ENCODE results near the gene AGBL3.

The AGBL3 gene

GRCh38 chr7:134986363-134987251, at the start of gene AGBL3:
TSS of gene AGBL3 (plus strand) at chr7:134986508. CDS start at chr7:134987934, 1,426 bp downstream.
- peak; percentile 97 for DNase-seq

- DNase-seq, result no peak
Measured at GRCh38 chr7:134936893-134937510, 49.3 kb upstream of the AGBL3 start.

DNA sequence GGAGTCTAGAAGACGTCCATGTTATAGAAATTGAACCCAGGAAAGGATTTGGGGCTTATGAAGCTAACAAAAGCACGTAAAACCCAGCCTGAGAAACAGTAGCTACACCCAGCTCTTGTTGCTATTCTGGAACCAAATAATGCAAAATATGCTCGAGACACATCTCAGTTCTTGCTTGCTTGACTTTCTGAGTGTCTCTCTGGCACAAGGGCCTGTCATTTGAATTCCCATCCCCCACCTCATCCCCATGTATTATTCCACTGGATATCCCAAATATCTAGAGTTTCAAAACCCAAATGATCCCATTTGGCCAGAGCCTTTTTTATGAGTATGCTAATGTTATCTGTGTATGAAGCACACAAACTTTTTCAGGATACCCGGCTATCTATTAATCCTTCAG, 48.2 kb upstream of the AGBL3 start:
- DNase-seq, result no peak

DNA sequence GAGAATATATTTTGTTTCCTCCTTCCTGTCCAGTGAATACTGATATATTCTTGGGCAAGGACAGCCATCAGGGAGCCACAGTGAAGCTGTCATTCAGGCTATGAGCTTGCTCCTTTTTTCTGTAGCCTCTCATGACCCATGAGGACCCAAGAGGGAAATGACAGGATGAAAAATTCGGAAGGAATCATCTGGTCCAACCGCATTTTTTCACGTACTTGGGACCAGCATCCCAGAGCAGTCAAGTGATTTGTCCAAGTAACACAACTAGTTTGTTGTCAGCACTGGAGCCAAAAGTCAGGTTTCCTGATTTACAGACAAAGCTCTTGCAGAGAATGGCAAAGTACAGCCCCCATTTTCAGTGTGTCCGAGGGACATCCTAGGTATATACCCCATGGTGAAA, 47.2 kb upstream of the AGBL3 start:
- no peak for DNase-seq

GRCh38 chr7:134940729-134941128, 45.6 kb upstream of the AGBL3 start:
- no peak for DNase-seq

DNA sequence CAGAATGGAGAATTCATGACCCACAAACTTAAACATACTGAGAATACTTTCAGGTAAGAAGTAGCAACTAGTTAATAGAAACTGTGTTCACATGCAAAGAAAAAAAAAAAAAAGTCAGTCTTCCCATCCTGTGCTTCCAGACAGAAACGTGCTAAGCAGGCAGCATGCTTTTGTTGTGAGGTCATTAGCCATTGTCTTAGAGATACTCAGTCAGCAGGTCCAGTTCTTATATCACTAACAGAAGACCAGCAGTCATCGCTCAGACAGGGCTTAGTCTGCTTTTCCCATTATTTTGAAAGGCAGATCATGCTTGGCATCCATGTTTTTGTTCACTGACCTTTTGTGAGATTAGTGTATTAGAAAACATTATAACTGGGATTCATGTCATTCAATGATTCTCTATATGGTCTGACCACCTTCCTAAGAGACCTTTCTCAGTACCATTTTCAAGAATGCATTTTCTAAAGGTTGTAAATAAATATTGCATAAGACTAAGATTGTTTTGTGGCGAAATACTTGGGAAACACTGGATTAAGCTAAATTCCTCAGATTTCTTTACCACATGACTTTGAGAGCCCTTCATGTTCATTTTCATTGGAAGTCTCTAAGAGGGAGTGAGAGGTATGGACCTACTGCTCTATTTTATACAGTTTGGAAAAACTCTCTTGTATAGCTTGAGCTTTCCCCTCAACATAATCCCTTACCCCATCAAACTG, 45.0 kb upstream of the AGBL3 start:
- no peak for DNase-seq

GRCh38 chr7:134941952-134942351, 44.4 kb upstream of the AGBL3 start:
- no peak for DNase-seq

GRCh38 chr7:134942690-134943466, 43.4 kb upstream of the AGBL3 start:
- no peak for DNase-seq

DNA sequence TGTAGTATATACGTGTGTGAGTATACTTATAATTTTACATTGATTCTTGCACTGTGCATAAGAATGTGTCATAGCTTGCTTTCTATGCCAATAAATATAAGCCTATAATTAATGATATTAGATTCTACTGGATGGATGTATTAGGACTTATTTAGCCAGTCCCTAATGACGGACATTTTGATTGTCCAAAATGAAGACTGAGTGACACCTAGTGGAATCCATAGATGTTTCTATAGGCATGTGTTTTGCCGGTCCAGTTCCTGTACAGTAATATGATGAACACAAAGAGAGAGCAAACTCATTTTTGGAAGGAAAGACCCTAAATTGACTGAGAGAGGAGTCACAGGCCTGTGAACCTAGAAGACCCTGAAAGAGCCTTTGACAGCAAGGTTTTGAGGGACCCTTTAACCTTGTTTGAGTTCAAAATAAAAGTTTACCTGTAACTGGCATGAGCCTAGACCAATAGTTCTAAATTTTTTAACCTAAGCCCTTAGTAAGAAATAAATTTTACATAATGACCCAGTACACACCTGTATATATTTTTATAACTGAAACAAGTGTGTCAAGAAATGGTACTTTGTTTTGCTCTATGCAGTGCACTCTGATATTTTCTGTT, 42.4 kb upstream of the AGBL3 start:
- DNase-seq, result peak; percentile 9

- DNase-seq, result no peak
Measured at GRCh38 chr7:134945691-134946090, 40.6 kb upstream of the AGBL3 start.

DNA sequence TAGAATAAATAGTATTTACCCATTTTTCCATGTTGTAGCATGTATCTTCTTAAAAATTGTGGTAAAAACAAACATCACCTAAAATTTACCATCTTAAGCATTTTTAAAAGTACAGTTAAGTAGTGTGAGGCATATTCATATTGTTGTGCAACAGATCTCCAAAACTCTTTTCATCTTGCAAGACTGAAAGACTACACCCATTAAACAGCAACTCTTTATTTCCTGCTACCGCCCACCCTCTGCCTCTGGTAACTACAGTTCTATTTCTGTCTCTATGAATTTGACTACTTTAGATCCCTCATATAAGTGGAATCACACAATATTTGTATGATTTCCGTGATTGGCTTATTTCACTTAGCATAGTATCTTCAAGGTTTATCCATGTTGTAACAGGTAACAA, 40.0 kb upstream of the AGBL3 start:
- no peak for DNase-seq

- DNase-seq, result no peak
Measured at GRCh38 chr7:134947329-134947728, 39.0 kb upstream of the AGBL3 start.

- DNase-seq, result no peak
Measured at GRCh38 chr7:134947831-134948230, 38.5 kb upstream of the AGBL3 start.

DNA sequence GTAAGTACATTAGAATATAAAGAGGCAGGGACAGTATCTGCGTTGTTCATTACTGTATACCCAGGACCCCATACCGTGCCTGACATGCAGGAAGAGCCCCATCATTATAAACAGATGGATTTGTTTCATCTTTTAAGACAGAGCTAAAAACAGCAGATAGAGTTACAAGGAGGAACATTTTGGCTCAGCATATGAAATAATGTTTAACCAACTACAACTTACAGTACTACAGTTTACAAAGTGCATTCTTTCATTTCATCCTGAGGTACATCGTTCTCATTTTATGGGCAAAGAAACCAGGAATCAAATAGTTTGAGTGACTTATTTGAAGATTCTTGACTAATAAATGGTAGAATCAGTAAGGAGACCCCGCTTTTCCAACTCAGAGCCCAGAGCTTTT, 38.1 kb upstream of the AGBL3 start:
- DNase-seq, result no peak

GRCh38 chr7:134948736-134949135, 37.6 kb upstream of the AGBL3 start:
- DNase-seq, result no peak

DNA sequence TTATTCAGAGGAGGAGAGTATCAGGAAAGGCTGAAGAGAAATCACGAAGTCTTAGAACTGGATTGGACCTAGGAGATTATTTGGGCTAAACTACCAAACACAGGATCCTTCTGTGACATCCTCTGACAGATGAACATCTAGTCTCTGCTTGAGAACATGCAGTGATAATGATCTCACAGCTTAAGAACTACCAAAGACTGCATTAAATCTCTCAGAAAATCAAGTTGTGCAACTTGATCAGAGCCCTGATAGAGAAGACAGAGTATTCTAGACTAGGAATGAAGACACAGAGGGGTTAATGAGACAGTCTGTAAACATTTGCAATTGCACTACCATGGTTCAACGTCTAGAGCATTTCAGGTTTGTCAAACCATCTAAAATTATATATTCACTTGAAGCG, 37.1 kb upstream of the AGBL3 start:
- no peak for DNase-seq

GRCh38 chr7:134954197-134955082, 31.9 kb upstream of the AGBL3 start:
- DNase-seq, result peak; percentile 32

GRCh38 chr7:134957005-134957404, 29.3 kb upstream of the AGBL3 start:
- no peak for DNase-seq

- no peak for DNase-seq
Measured at GRCh38 chr7:134959810-134960209, 26.5 kb upstream of the AGBL3 start.

GRCh38 chr7:134962270-134962780, 24.0 kb upstream of the AGBL3 start:
- DNase-seq, result no peak

- DNase-seq, result no peak
Measured at GRCh38 chr7:134963036-134963435, 23.3 kb upstream of the AGBL3 start.

Measured in NCI-H345 (cell line).